ENCODE results near the gene CAMP.
"Not testable (repeated sequence)": the region's sequence is repeated elsewhere in the genome, so short reads cannot be mapped to it uniquely, and the experiment has no call there.

CAMP gene

DNA sequence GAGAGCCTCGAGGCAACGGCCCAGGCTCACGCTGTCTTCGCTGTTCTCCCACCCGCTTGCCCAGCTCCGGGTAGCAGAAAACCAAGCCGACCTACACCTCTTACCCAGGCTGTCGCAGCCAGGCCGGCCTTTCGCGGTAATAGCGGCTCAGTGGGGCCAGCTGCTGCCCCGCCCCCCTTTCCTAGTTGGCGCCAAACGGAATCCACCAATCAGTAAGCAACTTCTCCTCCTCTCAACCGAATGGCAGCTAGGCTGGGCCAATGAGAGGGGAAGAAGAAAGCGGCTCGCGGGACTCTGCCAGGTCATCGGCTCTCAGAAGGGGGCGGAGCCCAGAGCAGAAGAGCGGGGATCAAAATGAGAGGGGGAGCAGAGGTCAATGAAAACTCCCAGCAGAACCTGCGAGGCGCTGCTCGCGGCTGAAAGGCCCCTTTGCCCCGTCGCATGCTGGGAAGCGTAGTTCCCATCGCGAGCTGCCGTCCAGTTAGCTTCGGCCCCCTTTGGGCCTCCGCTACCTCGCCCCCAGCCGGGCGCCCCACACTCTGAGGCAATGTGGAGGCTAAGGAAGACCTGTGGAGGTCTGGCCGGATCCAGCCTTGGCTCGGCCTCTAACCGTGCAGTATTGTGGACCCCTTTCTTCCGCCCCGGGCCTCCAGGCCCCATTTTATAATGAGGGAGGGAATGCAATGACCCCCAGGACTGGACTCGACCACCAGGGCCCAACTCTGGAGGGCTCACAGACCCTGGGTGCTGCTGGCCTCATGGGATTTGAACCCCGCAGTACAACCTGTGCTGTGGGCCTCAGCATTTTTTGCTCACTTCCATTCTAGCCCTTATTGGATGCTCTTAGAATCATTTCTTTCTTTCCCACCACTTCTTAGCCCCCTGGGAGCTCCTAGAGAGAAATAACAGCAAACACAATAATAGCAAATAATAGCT is 34.8 kb upstream of the CAMP start, which contains the start of gene CDC25A:
Gene CDC25A (minus strand): TSS at position 152 of the 936 bp plus-strand sequence. CDS start 470 bp downstream, outside the sequence.
- Histone ChIP-seq H3K36me3 (ENCODE audit: control insufficient read depth, insufficient read depth, low read length) (peaks cover 20% of the 10 kb centered on the region), H3K9me3 (ENCODE audit: control insufficient read depth, low read length) (no peaks in the 10 kb centered on the region), H3K27ac (ENCODE audit: insufficient read depth, low read depth, low read length, poor library complexity, severe bottlenecking) (peak within 1 kb of the TSS; percentile 61), H3K4me3 (ENCODE audit: insufficient read depth, low read depth, low read length) (peak within 1 kb of the TSS; percentile 94), H3K4me1 (ENCODE audit: control insufficient read depth, insufficient read depth, low read length) (no peaks in the 10 kb centered on the region), H3K27me3 (ENCODE audit: control insufficient read depth, insufficient read depth, low read length, poor library complexity, severe bottlenecking) (no peaks in the 10 kb centered on the region)
- WGBS, 2 experiments = 9% methylated on average over 44 of the region's 44 CpGs

DNA sequence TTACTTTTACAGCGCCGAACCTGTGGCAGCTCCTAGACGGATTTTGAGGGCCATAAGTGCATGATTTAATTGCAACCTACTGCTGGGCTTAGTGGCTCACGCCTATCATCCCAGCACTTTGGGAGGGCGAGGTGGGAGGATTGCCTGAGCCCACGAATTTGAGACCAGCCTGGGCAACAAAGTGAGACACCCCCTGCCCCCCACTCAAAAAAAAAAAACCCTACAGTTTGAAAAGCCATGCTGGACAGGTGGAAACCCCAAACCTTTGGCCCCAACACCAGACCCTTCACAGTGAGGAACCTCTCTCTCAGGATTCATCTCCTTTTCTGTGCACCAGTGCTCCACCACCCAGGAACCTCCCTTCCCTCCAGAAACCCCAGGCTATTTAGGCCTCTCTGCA is 34.0 kb upstream of the CAMP start:
- no peaks in the 10 kb centered on the region for H3K27me3 ChIP-seq (ENCODE audit: control insufficient read depth, insufficient read depth, low read length, poor library complexity, severe bottlenecking)
- peaks cover 12% of the 10 kb centered on the region for H3K36me3 ChIP-seq (ENCODE audit: control insufficient read depth, insufficient read depth, low read length)
- no peak overlapping the region for H3K4me3 ChIP-seq (ENCODE audit: insufficient read depth, low read depth, low read length)
- H3K9me3 ChIP-seq (ENCODE audit: control insufficient read depth, low read length) = no peaks in the 10 kb centered on the region
- H3K27ac ChIP-seq (ENCODE audit: insufficient read depth, low read depth, low read length, poor library complexity, severe bottlenecking) = no peak overlapping the region
- no peaks in the 10 kb centered on the region for H3K4me1 ChIP-seq (ENCODE audit: control insufficient read depth, insufficient read depth, low read length)
- 93 to 96% methylated on average over 6 of the region's 6 CpGs for WGBS, 2 experiments

GRCh38 chr3:48190911-48191310 is 32.4 kb upstream of the CAMP start:
- H3K9me3 ChIP-seq (ENCODE audit: control insufficient read depth, low read length) = no peaks in the 10 kb centered on the region
- H3K4me3 ChIP-seq (ENCODE audit: insufficient read depth, low read depth, low read length) = no peak overlapping the region
- no peaks in the 10 kb centered on the region for H3K27me3 ChIP-seq (ENCODE audit: control insufficient read depth, insufficient read depth, low read length, poor library complexity, severe bottlenecking)
- no peaks in the 10 kb centered on the region for H3K36me3 ChIP-seq (ENCODE audit: control insufficient read depth, insufficient read depth, low read length)
- H3K27ac ChIP-seq (ENCODE audit: insufficient read depth, low read depth, low read length, poor library complexity, severe bottlenecking) = no peak overlapping the region
- 89 to 91% methylated on average over 3 of the region's 3 CpGs for WGBS, 2 experiments
- no peaks in the 10 kb centered on the region for H3K4me1 ChIP-seq (ENCODE audit: control insufficient read depth, insufficient read depth, low read length)

DNA sequence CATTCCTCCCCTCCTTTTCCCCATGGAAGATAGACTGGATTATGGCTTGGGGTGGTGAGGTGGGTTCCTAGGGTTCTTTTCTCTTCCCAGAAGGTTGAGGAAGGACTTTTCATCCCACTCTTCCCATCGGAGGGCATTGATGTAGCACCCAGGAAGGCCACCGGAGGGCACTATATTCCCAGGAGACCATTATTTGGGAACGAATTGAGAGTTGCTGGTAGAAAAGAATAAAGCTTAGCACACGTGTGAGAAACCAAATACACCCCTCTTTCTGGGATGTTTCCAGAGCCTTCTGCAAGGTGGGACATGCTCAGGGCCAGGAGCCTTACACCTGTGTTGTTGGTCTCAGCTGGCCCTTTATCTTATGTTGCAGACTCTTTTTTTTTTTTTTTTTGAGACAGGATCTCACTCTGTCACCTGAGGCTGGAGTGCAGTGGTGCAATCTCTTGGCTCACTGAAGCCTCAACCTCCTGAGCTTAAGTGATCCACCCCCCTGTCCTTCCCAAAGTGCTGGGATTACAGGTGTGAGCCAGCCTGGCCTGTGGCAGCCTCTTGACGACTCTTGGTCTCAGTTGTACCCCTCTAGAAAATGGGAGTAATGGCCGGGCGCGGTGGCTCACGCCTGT is 28.7 kb upstream of the CAMP start:
- WGBS, 2 experiments = 54 to 61% methylated on average over 8 to 9 of the region's 9 CpGs
- no peak overlapping the region for H3K4me3 ChIP-seq (ENCODE audit: insufficient read depth, low read depth, low read length)
- H3K36me3 ChIP-seq (ENCODE audit: control insufficient read depth, insufficient read depth, low read length) = no peaks in the 10 kb centered on the region
- no peaks in the 10 kb centered on the region for H3K9me3 ChIP-seq (ENCODE audit: control insufficient read depth, low read length)
- no peak overlapping the region for H3K27ac ChIP-seq (ENCODE audit: insufficient read depth, low read depth, low read length, poor library complexity, severe bottlenecking)
- H3K4me1 ChIP-seq (ENCODE audit: control insufficient read depth, insufficient read depth, low read length) = no peaks in the 10 kb centered on the region
- no peaks in the 10 kb centered on the region for H3K27me3 ChIP-seq (ENCODE audit: control insufficient read depth, insufficient read depth, low read length, poor library complexity, severe bottlenecking)

DNA sequence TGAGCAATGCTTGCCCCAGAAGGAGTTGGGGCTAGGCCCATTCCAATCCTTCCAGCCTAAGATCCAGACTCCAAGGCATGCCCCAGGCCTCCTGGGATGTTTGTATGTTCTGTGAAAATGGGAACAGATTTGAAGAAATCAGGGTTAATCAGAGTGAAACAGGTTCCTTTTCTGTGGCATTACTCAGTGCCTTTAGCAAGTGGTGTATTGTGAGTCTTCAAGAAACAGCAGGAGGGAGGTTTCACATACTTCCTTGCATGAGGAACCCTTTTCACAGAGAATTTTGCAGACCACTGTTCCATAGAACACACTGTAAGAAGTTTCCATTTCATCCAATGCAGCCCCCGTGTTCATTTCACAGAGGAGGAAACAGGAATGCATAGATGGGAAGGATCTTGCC is 26.7 kb upstream of the CAMP start:
- H3K4me3 ChIP-seq (ENCODE audit: insufficient read depth, low read depth, low read length) = no peak overlapping the region
- H3K27ac ChIP-seq (ENCODE audit: insufficient read depth, low read depth, low read length, poor library complexity, severe bottlenecking) = no peak overlapping the region
- no peaks in the 10 kb centered on the region for H3K4me1 ChIP-seq (ENCODE audit: control insufficient read depth, insufficient read depth, low read length)
- no peaks in the 10 kb centered on the region for H3K27me3 ChIP-seq (ENCODE audit: control insufficient read depth, insufficient read depth, low read length, poor library complexity, severe bottlenecking)
- H3K9me3 ChIP-seq (ENCODE audit: control insufficient read depth, low read length) = no peaks in the 10 kb centered on the region
- no peaks in the 10 kb centered on the region for H3K36me3 ChIP-seq (ENCODE audit: control insufficient read depth, insufficient read depth, low read length)
- 88 to 93% methylated on average over 1 of the region's 1 CpG for WGBS, 2 experiments

- Histone ChIP-seq H3K27me3 (ENCODE audit: control insufficient read depth, insufficient read depth, low read length, poor library complexity, severe bottlenecking) (no peaks in the 10 kb centered on the region), H3K9me3 (ENCODE audit: control insufficient read depth, low read length) (no peaks in the 10 kb centered on the region), H3K4me3 (ENCODE audit: insufficient read depth, low read depth, low read length) (no peak overlapping the region), H3K27ac (ENCODE audit: insufficient read depth, low read depth, low read length, poor library complexity, severe bottlenecking) (no peak overlapping the region), H3K4me1 (ENCODE audit: control insufficient read depth, insufficient read depth, low read length) (no peaks in the 10 kb centered on the region), H3K36me3 (ENCODE audit: control insufficient read depth, insufficient read depth, low read length) (no peaks in the 10 kb centered on the region)
Measured at GRCh38 chr3:48199117-48199516, 24.2 kb upstream of the CAMP start.

DNA sequence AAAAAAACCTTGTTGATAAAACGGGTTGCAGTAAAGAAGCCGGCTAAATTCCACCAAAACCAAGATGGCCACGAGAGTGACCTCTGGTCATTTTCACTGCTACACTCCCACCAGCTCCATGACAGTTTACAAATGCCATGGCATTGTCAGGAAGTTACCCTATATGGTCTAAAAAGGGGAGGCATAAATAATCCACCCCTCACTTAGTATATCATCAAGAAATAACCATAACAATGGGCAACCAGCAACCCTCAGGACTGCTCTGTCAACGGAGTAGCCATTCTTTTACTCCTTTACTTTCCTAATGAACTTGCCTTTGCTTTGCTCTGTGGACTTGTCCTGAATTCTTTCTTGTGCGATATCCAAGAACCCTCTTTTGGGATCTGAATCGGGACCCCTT is 20.7 kb upstream of the CAMP start:
- Histone ChIP-seq H3K4me3 (ENCODE audit: insufficient read depth, low read depth, low read length) (no peak overlapping the region), H3K27me3 (ENCODE audit: control insufficient read depth, insufficient read depth, low read length, poor library complexity, severe bottlenecking) (no peaks in the 10 kb centered on the region), H3K36me3 (ENCODE audit: control insufficient read depth, insufficient read depth, low read length) (no peaks in the 10 kb centered on the region), H3K9me3 (ENCODE audit: control insufficient read depth, low read length) (no peaks in the 10 kb centered on the region), H3K27ac (ENCODE audit: insufficient read depth, low read depth, low read length, poor library complexity, severe bottlenecking) (no peak overlapping the region), H3K4me1 (ENCODE audit: control insufficient read depth, insufficient read depth, low read length) (no peaks in the 10 kb centered on the region)
- WGBS, 2 experiments = 71 to 75% methylated on average over 6 of the region's 6 CpGs

GRCh38 chr3:48208076-48208475 is 15.2 kb upstream of the CAMP start:
- Histone ChIP-seq H3K27ac (ENCODE audit: insufficient read depth, low read depth, low read length, poor library complexity, severe bottlenecking) (no peak overlapping the region), H3K4me3 (ENCODE audit: insufficient read depth, low read depth, low read length) (no peak overlapping the region), H3K36me3 (ENCODE audit: control insufficient read depth, insufficient read depth, low read length) (no peaks in the 10 kb centered on the region), H3K4me1 (ENCODE audit: control insufficient read depth, insufficient read depth, low read length) (no peaks in the 10 kb centered on the region), H3K27me3 (ENCODE audit: control insufficient read depth, insufficient read depth, low read length, poor library complexity, severe bottlenecking) (no peaks in the 10 kb centered on the region), H3K9me3 (ENCODE audit: control insufficient read depth, low read length) (no peaks in the 10 kb centered on the region)
- 92 to 98% methylated on average over 3 of the region's 3 CpGs for WGBS, 2 experiments

DNA sequence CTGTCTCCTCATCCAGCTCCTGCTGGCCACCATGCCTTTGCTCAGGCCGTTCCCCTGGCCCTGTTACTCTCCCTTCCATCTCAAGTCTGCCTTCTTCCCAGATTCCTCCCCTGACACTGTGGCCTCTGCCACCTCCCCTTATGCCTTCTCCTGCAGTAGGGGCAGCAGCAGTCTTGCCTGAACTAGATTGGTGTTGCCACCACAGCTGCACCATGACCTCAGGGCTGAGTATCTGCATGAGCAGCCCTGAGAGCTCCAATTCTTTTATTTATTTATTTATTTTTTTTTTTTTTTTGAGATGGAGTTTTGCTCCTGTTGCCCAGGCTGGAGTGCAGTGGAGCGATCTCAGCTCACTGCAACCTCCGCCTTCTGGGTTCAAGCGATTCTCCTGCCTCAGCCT is 13.8 kb upstream of the CAMP start:
- H3K36me3 ChIP-seq (ENCODE audit: control insufficient read depth, insufficient read depth, low read length) = no peaks in the 10 kb centered on the region
- H3K4me3 ChIP-seq (ENCODE audit: insufficient read depth, low read depth, low read length) = no peak overlapping the region
- no peaks in the 10 kb centered on the region for H3K4me1 ChIP-seq (ENCODE audit: control insufficient read depth, insufficient read depth, low read length)
- WGBS, 2 experiments = 91 to 95% methylated on average over 4 of the region's 4 CpGs
- H3K27ac ChIP-seq (ENCODE audit: insufficient read depth, low read depth, low read length, poor library complexity, severe bottlenecking) = no peak overlapping the region
- H3K9me3 ChIP-seq (ENCODE audit: control insufficient read depth, low read length) = no peaks in the 10 kb centered on the region
- no peaks in the 10 kb centered on the region for H3K27me3 ChIP-seq (ENCODE audit: control insufficient read depth, insufficient read depth, low read length, poor library complexity, severe bottlenecking)

GRCh38 chr3:48210534-48210933 is 12.8 kb upstream of the CAMP start:
- not testable (repeated sequence) for H3K27me3 ChIP-seq (ENCODE audit: control insufficient read depth, insufficient read depth, low read length, poor library complexity, severe bottlenecking); H3K4me1 ChIP-seq (ENCODE audit: control insufficient read depth, insufficient read depth, low read length); H3K36me3 ChIP-seq (ENCODE audit: control insufficient read depth, insufficient read depth, low read length); H3K9me3 ChIP-seq (ENCODE audit: control insufficient read depth, low read length); H3K4me3 ChIP-seq (ENCODE audit: insufficient read depth, low read depth, low read length); H3K27ac ChIP-seq (ENCODE audit: insufficient read depth, low read depth, low read length, poor library complexity, severe bottlenecking)
- 98 to 99% methylated on average over 28 to 30 of the region's 48 CpGs for WGBS, 2 experiments

Measured in ectodermal cell (in vitro differentiated cells).